Right lobe of liver (tissue), 6 donors: ENCODE results near the gene CACHD1. TPM values are rescaled to one million over a fixed set of nuclear protein-coding genes. Genes with fewer than 3 reads are reported as not detected.

Experiments used
- ATAC-seq, 4 donors: fragments of 200-7000 bp; cut with Tn5 transposase; one replicate each; pipeline ENCODE4 v1.9.1; 2020; ENCODE audit warnings: mild to moderate bottlenecking in 4 of 4, moderate library complexity in 4 of 4
- DNase-seq, 3 donors: peaks; one replicate each; pipeline ENCODE4 v3.0.0-alpha.2; 2020
- H3K27ac ChIP-seq, 3 donors: fragments of 200-600 bp; one replicate each; pipeline ENCODE4 v1.8.0; 2022
- H3K27me3 ChIP-seq, 2 donors: fragments of 200-600 bp; one replicate each; pipeline ENCODE4 v1.8.0; 2022
- H3K36me3 ChIP-seq, 4 donors: fragments of 200-600 bp; sonication (generic) in 1 of 4; one replicate each; pipeline versions ENCODE4 v1.5.1 to v1.8.0; 2017 to 2022; ENCODE audit warnings: control low read depth in 1 of 4
- H3K4me1 ChIP-seq, 4 donors: fragments of 200-600 bp; sonication (generic) in 1 of 4; one replicate each; pipeline versions ENCODE4 v1.5.1 to v1.8.0; 2017 to 2022; ENCODE audit warnings: control low read depth in 1 of 4
- H3K4me3 ChIP-seq, 3 donors: fragments of 200-600 bp; one replicate each; pipeline ENCODE4 v1.8.0; 2022
- H3K9me3 ChIP-seq, 4 donors: fragments of 200-600 bp; sonication (generic) in 1 of 4; one replicate each; pipeline versions ENCODE4 v1.5.1 to v1.8.0; 2017 to 2022; ENCODE audit warnings: control low read depth in 1 of 4
- CTCF ChIP-seq, 4 donors: fragments of 200-600 bp in 3 of 4; fragments of 450-650 bp in 1 of 4; IDR thresholded peaks; one replicate each; pipeline versions ENCODE4 v1.5.1 to v1.8.0; 2016 to 2022; ENCODE audit warnings: antibody characterized with exemption in 4 of 4, mild to moderate bottlenecking in 2 of 4
- POLR2A ChIP-seq: fragments of 450-650 bp; IDR thresholded peaks from one replicate; pipeline ENCODE4 v1.6.1; 2017; ENCODE audit warnings: antibody characterized with exemption, mild to moderate bottlenecking
- WGBS: methylation state at CpG from one replicate; pipeline ENCODE4 v1.1.6; 2018; ENCODE audit warnings: low coverage, low lambda C conversion rate; ENCODE audit not compliant: insufficient coverage; ENCODE audit errors: missing lambda C conversion rate; 5-methylcytosine and 5-hydroxymethylcytosine counted together
- intact Hi-C, 2 donors: fragments of 100-400 bp; cut with DNase I; formaldehyde crosslinking; loops; one replicate each; pipeline versions ENCODE4 v1.11.2 to v1.14.1; 2022
- total RNA-seq, 6 experiments: library from RNA; depleted of rRNA in 2 of 6; stranded (reverse); fragments of >200 nt in 2 of 6; fragmentation: NEBNext Ultra II Directional in 3 of 6; extraction: Animal tissue kit (Norgen Biotek cat#: 25700) in 3 of 6; gene quantifications; one replicate each; pipeline versions ENCODE4 v1.1.0 to v1.2.4, GENCODE V29; 2016 to 2023
- donor health status: DM: no; HTN: yes; CAD: no.
- donor health status: DM: no; HTN: no; CAD: no.
- donor health status: DM: no; HTN: no; CAD: no.
- donor health status: DM: no; HTN: yes; CAD: no.
- donor health status: DM: no; HTN: yes; CAD: no.

The CACHD1 gene
- total RNA-seq, 6 experiments from 2014 or later, result 0.59 to 3.0 (median 1.3) TPM

- H3K4me3 ChIP-seq, result no peak overlapping the region
- H3K4me1 ChIP-seq, result no peaks in the 10 kb centered on the region
- intact Hi-C loops, result no loop called here
- H3K27ac ChIP-seq, result no peak overlapping the region
- H3K27me3 ChIP-seq, result no peaks in the 10 kb centered on the region
- 61% methylated on average over 3 of the region's 3 CpGs for WGBS
- TF ChIP-seq POLR2A, result no peak
- no peak for TF ChIP-seq CTCF (IDR thresholded peaks at IDR 0.05)
- DNase-seq (no peak), ATAC-seq (no peak)
- no peaks in the 10 kb centered on the region for H3K36me3 ChIP-seq
- no peaks in the 10 kb centered on the region for H3K9me3 ChIP-seq
These were observed 56.4 kb downstream of the CACHD1 start for GRCh38 chr1:64526312-64526711.

GRCh38 chr1:64527165-64527564 is 57.2 kb downstream of the CACHD1 start:
- TF ChIP-seq POLR2A (no peak), CTCF (IDR thresholded peaks at IDR 0.05) (no peak)
- intact Hi-C loops, result no loop called here
- no peak for ATAC-seq
- Histone ChIP-seq H3K36me3 (no peaks in the 10 kb centered on the region), H3K4me3 (no peak overlapping the region), H3K27me3 (no peaks in the 10 kb centered on the region), H3K27ac (no peak overlapping the region), H3K9me3 (no peaks in the 10 kb centered on the region), H3K4me1 (no peaks in the 10 kb centered on the region)
- WGBS, result 64% methylated on average over 1 of the region's 10 CpGs
- no peak for DNase-seq

GRCh38 chr1:64527786-64528185 is 57.9 kb downstream of the CACHD1 start:
- H3K36me3 ChIP-seq, result no peaks in the 10 kb centered on the region
- intact Hi-C loops, result no loop called here
- TF ChIP-seq CTCF (IDR thresholded peaks at IDR 0.05), result no peak
- TF ChIP-seq POLR2A, result no peak
- no peak overlapping the region for H3K27ac ChIP-seq
- H3K4me1 ChIP-seq, result no peaks in the 10 kb centered on the region
- H3K27me3 ChIP-seq, result no peaks in the 10 kb centered on the region
- no peaks in the 10 kb centered on the region for H3K9me3 ChIP-seq
- DNase-seq (no peak), ATAC-seq (no peak)
- no peak overlapping the region for H3K4me3 ChIP-seq

GRCh38 chr1:64530969-64531692 is 61.2 kb downstream of the CACHD1 start:
- peaks cover 0 to 6% (median 3%) of the 10 kb centered on the region in 4 donors for H3K4me1 ChIP-seq
- no peaks in the 10 kb centered on the region for H3K27me3 ChIP-seq
- H3K9me3 ChIP-seq, result no peaks in the 10 kb centered on the region
- DNase-seq, result no peak
- H3K27ac ChIP-seq, result no peak overlapping the region
- intact Hi-C loops, result no loop called here
- no peak for TF ChIP-seq CTCF (IDR thresholded peaks at IDR 0.05)
- TF ChIP-seq POLR2A, result no peak
- ATAC-seq, result peak in 1 of 4 donors; percentile 28
- H3K4me3 ChIP-seq, result no peak overlapping the region
- H3K36me3 ChIP-seq, result no peaks in the 10 kb centered on the region

GRCh38 chr1:64532646-64533045 is 62.7 kb downstream of the CACHD1 start:
- TF ChIP-seq POLR2A (no peak), CTCF (IDR thresholded peaks at IDR 0.05) (no peak)
- Histone ChIP-seq H3K9me3 (no peaks in the 10 kb centered on the region), H3K27ac (no peak overlapping the region), H3K4me3 (no peak overlapping the region), H3K4me1 (peaks cover 0 to 16% (median 5%) of the 10 kb centered on the region in 4 donors), H3K36me3 (no peaks in the 10 kb centered on the region), H3K27me3 (no peaks in the 10 kb centered on the region)
- ATAC-seq, result no peak
- intact Hi-C loops, result no loop called here
- 94% methylated on average over 2 of the region's 2 CpGs for WGBS
- no peak for DNase-seq
